ENCODE results near the gene ARL4C.

DNA sequence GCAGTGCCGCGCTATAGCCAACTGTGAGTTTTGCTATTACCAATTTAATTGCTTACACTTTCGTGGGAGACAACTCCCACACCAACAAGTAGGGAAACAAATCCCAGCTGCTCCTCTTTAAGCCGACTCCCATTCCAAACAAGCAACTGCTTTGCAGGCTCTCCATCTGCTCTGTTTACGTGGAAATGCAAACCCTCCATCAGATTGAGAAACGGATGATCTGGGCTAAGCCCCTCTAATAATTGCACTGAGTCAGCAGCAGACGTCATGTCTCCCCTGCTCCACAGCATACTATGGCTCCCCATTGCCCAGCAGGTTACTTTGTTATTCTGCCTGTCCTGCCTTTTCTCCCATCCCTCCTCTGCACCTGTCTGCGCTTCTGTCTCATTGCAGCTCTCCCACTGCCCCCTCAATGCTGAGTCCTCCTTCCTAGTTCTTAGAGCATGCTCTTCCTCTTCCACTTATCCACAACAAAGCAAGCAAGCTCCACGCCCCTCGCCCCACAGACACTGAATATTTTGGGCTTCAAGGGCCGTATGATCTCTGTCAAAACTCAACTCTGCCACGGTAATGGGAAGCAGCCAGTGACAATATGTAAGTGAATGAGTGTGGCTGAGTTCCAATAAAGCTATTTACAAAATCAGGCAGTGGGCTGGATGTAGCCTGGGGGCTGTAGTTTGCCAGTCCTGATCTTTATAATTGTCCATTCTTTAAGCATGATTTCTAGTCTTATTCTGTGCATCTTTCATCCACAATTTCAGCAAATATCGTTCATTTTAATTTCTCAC is 39.5 kb upstream of the ARL4C start:
- no peak for TF ChIP-seq EZH2phosphoT487 (IDR thresholded peaks at IDR 0.05; ENCODE audit: borderline replicate concordance)
- TF ChIP-seq, protein P1, sequence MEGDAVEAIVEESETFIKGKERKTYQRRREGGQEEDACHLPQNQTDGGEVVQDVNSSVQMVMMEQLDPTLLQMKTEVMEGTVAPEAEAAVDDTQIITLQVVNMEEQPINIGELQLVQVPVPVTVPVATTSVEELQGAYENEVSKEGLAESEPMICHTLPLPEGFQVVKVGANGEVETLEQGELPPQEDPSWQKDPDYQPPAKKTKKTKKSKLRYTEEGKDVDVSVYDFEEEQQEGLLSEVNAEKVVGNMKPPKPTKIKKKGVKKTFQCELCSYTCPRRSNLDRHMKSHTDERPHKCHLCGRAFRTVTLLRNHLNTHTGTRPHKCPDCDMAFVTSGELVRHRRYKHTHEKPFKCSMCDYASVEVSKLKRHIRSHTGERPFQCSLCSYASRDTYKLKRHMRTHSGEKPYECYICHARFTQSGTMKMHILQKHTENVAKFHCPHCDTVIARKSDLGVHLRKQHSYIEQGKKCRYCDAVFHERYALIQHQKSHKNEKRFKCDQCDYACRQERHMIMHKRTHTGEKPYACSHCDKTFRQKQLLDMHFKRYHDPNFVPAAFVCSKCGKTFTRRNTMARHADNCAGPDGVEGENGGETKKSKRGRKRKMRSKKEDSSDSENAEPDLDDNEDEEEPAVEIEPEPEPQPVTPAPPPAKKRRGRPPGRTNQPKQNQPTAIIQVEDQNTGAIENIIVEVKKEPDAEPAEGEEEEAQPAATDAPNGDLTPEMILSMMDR (conservative IDR thresholded peaks at IDR 0.05; ENCODE audit: low read length): no peak
